ENCODE data around the gene ZBTB4. TPM values are rescaled to one million over a fixed set of nuclear protein-coding genes. Genes with fewer than 3 reads are reported as not detected.

The ZBTB4 gene
- total and polyA plus RNA-seq, 2 donors from 2014 or later, result 23.2 to 64.8 TPM

DNA sequence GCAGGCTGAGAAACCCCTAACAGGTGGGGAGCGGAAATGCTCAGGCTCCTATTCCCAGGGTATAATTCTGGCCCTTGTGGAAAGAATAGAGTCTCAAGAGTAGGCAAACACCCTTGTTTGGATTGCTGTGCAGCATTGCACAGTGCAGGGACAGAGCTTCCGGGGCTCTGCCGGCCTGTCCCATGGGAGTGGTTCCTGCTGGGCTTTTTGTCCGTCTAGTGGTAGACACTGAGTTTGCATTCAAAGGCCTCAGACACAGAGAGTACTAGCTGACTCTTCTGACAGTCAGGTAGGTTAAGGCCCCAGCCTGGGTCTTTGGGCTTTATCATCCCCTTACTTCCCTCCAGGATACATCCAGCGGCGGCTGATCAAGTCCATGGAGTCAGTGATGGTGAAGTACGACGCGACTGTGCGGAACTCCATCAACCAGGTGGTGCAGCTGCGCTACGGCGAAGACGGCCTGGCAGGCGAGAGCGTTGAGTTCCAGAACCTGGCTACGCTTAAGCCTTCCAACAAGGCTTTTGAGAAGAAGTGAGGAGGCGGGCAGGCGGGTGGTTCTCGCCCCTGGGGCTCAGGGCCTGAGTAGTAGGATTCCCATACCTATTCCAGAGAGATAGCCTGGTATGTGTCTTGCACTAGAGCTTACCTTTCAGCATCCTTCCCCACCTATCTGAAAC lies 22.9 kb upstream of the ZBTB4 start:
- Histone ChIP-seq H3K4me1 (ENCODE audit: control insufficient read depth in 2 of 3, insufficient read depth in 2 of 3, low read depth in 1 of 3, low read length in 3 of 3) (peaks cover 0 to under 1% (median 0%) of the 10 kb centered on the region in 3 donors), H3K27me3 (ENCODE audit: control insufficient read depth, insufficient read depth, low read length) (no peaks in the 10 kb centered on the region), H3K9ac (ENCODE audit: low read length in 3 of 3) (no peak overlapping the region), H3K9me3 (ENCODE audit: control insufficient read depth in 2 of 3, insufficient read depth in 1 of 3, low read length in 3 of 3) (no peaks in the 10 kb centered on the region), H3K27ac (ENCODE audit: low read depth in 2 of 2, low read length in 2 of 2) (no peak overlapping the region), H3K4me3 (ENCODE audit: low read length in 3 of 3) (no peak overlapping the region), H3K36me3 (ENCODE audit: control insufficient read depth in 2 of 3, insufficient read depth in 3 of 3, low read length in 3 of 3) (peaks cover 34 to 80% (median 65%) of the 10 kb centered on the region in 3 donors)
- FAIRE-seq (no peak), DNase-seq (no peak)
- intact Hi-C loops (cut with DNase I), result no loop called here
- TF ChIP-seq, protein P1, sequence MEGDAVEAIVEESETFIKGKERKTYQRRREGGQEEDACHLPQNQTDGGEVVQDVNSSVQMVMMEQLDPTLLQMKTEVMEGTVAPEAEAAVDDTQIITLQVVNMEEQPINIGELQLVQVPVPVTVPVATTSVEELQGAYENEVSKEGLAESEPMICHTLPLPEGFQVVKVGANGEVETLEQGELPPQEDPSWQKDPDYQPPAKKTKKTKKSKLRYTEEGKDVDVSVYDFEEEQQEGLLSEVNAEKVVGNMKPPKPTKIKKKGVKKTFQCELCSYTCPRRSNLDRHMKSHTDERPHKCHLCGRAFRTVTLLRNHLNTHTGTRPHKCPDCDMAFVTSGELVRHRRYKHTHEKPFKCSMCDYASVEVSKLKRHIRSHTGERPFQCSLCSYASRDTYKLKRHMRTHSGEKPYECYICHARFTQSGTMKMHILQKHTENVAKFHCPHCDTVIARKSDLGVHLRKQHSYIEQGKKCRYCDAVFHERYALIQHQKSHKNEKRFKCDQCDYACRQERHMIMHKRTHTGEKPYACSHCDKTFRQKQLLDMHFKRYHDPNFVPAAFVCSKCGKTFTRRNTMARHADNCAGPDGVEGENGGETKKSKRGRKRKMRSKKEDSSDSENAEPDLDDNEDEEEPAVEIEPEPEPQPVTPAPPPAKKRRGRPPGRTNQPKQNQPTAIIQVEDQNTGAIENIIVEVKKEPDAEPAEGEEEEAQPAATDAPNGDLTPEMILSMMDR (IDR thresholded peaks at IDR 0.05; ENCODE audit: borderline replicate concordance, extremely low read depth, insufficient read depth), result no peak

DNA sequence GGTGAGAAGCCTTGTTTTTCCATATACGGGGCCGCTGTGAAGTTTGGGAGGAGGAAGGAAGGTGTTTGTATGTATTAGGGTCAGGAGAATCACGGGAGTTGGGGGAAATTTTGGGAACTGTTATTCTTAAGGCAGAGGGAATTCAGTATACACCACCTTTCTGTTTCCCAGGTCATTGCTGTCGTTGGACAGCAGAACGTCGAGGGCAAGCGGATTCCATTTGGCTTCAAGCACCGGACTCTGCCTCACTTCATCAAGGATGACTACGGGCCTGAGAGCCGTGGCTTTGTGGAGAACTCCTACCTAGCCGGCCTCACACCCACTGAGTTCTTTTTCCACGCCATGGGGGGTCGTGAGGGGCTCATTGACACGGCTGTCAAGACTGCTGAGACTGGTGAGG lies 22.3 kb upstream of the ZBTB4 start:
- intact Hi-C loops (cut with DNase I), result no loop called here
- Histone ChIP-seq H3K36me3 (ENCODE audit: control insufficient read depth in 2 of 3, insufficient read depth in 3 of 3, low read length in 3 of 3) (peaks cover 34 to 80% (median 70%) of the 10 kb centered on the region in 3 donors), H3K9me3 (ENCODE audit: control insufficient read depth in 2 of 3, insufficient read depth in 1 of 3, low read length in 3 of 3) (no peaks in the 10 kb centered on the region), H3K4me3 (ENCODE audit: low read length in 3 of 3) (no peak overlapping the region), H3K9ac (ENCODE audit: low read length in 3 of 3) (no peak overlapping the region), H3K27me3 (ENCODE audit: control insufficient read depth, insufficient read depth, low read length) (no peaks in the 10 kb centered on the region), H3K27ac (ENCODE audit: low read depth in 2 of 2, low read length in 2 of 2) (no peak overlapping the region), H3K4me1 (ENCODE audit: control insufficient read depth in 2 of 3, insufficient read depth in 2 of 3, low read depth in 1 of 3, low read length in 3 of 3) (peaks cover 0 to 5% (median 0%) of the 10 kb centered on the region in 3 donors)
- TF ChIP-seq, protein P1 (IDR thresholded peaks at IDR 0.05; ENCODE audit: borderline replicate concordance, extremely low read depth, insufficient read depth), result no peak
- DNase-seq (no peak), FAIRE-seq (no peak)

DNA sequence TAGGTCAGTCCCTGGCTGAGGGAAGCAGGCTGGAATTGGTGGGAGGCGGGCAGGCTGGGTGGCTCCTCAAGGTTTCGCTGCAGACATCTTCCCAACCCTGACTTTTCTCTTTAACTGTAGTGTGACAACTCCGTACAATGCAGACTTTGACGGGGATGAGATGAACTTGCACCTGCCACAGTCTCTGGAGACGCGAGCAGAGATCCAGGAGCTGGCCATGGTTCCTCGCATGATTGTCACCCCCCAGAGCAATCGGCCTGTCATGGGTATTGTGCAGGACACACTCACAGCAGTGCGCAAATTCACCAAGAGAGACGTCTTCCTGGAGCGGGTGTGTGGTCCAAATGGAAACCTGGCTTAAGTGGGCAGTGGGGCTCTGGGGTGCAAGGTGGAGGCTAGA lies 19.7 kb upstream of the ZBTB4 start:
- intact Hi-C loops (cut with DNase I), result no loop called here
- H3K27ac ChIP-seq (ENCODE audit: low read depth in 2 of 2, low read length in 2 of 2), result no peak overlapping the region
- no peak for FAIRE-seq
- no peak overlapping the region for H3K9ac ChIP-seq (ENCODE audit: low read length in 3 of 3)
- TF ChIP-seq, protein P1 (IDR thresholded peaks at IDR 0.05; ENCODE audit: borderline replicate concordance, extremely low read depth, insufficient read depth), result no peak
- H3K36me3 ChIP-seq (ENCODE audit: control insufficient read depth in 2 of 3, insufficient read depth in 3 of 3, low read length in 3 of 3), result peaks cover 31 to 81% (median 66%) of the 10 kb centered on the region in 3 donors
- H3K4me1 ChIP-seq (ENCODE audit: control insufficient read depth in 2 of 3, insufficient read depth in 2 of 3, low read depth in 1 of 3, low read length in 3 of 3), result peaks cover 0 to 5% (median 0%) of the 10 kb centered on the region in 3 donors
- DNase-seq, result no peak
- H3K27me3 ChIP-seq (ENCODE audit: control insufficient read depth, insufficient read depth, low read length), result no peaks in the 10 kb centered on the region
- no peak overlapping the region for H3K4me3 ChIP-seq (ENCODE audit: low read length in 3 of 3)
- no peaks in the 10 kb centered on the region for H3K9me3 ChIP-seq (ENCODE audit: control insufficient read depth in 2 of 3, insufficient read depth in 1 of 3, low read length in 3 of 3)

All from kidney (tissue), 14 donors.